ENCODE data around the gene APOBR. TPM values are rescaled to one million over a fixed set of nuclear protein-coding genes. Genes with fewer than 3 reads are reported as not detected.

Gene APOBR
- total RNA-seq, 4 donors from 2014 or later = 0.49 to 2.1 (median 0.98) TPM

DNA sequence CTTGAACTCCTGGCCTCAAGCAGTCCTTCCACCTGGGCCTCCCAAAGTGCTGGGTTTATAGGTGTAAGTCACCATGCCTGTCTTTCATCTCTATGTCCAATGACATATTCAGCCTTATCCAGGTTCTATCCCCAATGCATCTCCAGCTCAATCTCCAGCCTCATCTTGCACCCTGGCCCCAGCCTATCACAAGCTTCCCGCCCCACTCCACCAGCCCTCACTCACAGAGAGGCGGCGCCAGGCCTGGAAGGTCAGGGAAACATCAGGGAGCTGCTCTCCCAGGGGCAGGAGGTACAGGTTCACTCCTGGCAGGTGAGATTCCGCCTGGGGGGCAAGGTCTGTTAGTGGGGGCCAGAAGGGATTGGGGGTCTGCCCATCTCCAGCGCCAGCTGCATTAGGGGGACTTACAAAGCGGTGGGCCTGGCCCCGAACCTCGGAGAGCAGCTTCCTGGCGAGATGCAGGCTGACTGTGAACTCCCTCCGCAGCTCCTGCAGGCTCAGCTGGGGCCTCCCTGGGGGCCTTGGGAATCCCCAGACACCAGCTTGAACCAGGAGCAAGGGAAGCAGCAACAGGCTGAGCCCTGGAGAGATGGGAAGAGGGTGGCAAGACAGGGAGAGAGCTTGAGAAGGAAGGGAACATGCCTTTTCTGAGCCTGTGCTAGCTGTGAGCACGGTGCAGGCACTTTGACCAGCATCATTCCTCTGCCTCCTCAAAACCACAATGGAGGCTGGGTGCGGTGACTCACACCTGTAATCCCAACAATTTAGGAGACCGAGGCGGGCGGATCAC, 9.2 kb downstream of the APOBR start:
- Histone ChIP-seq H3K4me1 (peaks cover 0 to 22% (median 8%) of the 10 kb centered on the region in 3 donors), H3K9me3 (no peaks in the 10 kb centered on the region), H3K27me3 (peaks cover 0 to 12% (median 0%) of the 10 kb centered on the region in 4 donors), H3K27ac (no peak overlapping the region), H3K4me3 (no peak overlapping the region), H3K36me3 (no peaks in the 10 kb centered on the region)
- intact Hi-C loops (cut with DNase I) = no loop called here
- TF ChIP-seq, protein P1, sequence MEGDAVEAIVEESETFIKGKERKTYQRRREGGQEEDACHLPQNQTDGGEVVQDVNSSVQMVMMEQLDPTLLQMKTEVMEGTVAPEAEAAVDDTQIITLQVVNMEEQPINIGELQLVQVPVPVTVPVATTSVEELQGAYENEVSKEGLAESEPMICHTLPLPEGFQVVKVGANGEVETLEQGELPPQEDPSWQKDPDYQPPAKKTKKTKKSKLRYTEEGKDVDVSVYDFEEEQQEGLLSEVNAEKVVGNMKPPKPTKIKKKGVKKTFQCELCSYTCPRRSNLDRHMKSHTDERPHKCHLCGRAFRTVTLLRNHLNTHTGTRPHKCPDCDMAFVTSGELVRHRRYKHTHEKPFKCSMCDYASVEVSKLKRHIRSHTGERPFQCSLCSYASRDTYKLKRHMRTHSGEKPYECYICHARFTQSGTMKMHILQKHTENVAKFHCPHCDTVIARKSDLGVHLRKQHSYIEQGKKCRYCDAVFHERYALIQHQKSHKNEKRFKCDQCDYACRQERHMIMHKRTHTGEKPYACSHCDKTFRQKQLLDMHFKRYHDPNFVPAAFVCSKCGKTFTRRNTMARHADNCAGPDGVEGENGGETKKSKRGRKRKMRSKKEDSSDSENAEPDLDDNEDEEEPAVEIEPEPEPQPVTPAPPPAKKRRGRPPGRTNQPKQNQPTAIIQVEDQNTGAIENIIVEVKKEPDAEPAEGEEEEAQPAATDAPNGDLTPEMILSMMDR (IDR thresholded peaks at IDR 0.05) = no peak
- no peak for TF ChIP-seq POLR2A (IDR thresholded peaks at IDR 0.05)
- 58 to 67% methylated on average over 3 to 9 of the region's 15 CpGs for WGBS, 2 donors
- no peak for DNase-seq

DNA sequence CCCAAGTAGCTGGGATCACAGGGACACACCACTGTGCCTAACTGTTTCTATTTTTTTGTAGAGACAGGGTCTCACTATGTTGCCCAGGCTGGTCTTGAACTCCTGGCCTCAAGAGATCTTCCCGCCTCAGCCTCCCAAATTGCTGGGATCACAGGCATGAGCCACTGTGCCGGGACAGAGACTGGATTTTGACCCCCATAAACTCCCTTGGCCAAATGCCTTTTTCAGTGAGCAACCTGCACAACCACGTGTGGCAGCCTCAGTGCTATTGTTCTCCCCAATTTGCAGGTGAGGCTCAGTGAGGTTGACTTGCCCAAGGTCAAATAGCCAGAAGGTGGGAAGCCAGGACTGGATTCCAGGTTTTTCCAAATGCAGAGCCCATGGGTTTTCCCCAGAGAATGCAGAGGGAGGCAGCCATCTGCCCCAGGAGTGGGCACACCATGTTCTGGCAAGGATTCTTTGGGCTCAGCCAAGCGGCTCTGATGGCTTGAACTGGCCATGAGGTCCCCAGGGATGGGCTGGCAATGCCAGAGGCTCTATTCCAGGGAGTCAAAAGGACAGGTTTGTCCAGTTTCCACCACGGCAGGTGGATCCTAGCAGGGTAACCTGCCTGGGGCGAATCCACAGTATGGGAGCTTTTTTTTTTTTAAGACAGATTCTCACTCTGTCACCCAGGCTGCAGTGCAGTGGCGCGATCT, 10.4 kb downstream of the APOBR start:
- DNase-seq = no peak
- Histone ChIP-seq H3K27ac (no peak overlapping the region), H3K36me3 (no peaks in the 10 kb centered on the region), H3K27me3 (peaks cover 0 to 12% (median 0%) of the 10 kb centered on the region in 4 donors), H3K4me3 (no peak overlapping the region), H3K9me3 (no peaks in the 10 kb centered on the region), H3K4me1 (peaks cover 0 to 22% (median 8%) of the 10 kb centered on the region in 3 donors)
- WGBS, 2 donors = 49 to 50% methylated on average over 5 to 8 of the region's 8 CpGs
- TF ChIP-seq, protein P1 (IDR thresholded peaks at IDR 0.05) = no peak
- TF ChIP-seq POLR2A (IDR thresholded peaks at IDR 0.05) = no peak
- intact Hi-C loops (cut with DNase I) = no loop called here

DNA sequence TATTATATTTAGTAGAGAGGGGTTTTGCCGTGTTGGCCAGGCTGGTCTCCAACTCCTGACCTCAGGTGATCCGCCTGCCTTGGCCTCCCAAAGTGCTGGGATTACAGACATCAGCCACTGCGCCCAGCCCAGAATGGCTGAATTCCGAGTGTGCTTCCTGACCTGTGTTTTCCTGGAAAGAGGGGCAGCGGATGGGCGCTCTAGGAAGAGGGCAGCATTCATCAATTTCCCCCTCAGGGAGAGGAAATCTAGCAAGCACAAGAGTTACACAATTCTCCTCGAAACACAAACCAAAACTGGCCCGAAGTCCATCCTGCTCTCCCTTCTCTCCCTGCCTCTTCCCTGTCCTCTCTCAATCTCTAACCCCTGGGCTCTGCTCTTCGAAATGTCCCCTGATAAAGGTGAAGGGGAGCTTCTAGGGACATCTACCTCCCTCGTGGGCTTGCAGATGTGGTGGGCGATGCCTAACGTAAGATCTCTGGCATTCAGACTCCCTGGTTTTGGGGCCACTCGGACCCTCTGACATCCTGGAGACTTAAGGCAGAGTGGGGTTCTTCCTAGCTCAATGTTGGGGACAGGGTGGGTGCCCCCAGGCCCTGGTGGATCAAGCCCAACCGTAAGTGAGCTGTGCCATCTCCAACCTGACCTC, 11.2 kb downstream of the APOBR start:
- Histone ChIP-seq H3K27ac (no peak overlapping the region), H3K9me3 (no peaks in the 10 kb centered on the region), H3K27me3 (peaks cover 0 to 12% (median 0%) of the 10 kb centered on the region in 4 donors), H3K4me3 (no peak overlapping the region), H3K36me3 (no peaks in the 10 kb centered on the region), H3K4me1 (peaks cover 0 to 22% (median 8%) of the 10 kb centered on the region in 3 donors)
- WGBS, 2 donors = 49 to 57% methylated on average over 9 to 11 of the region's 14 CpGs
- no peak for DNase-seq
- intact Hi-C loops (cut with DNase I) = no loop called here
- TF ChIP-seq, protein P1 (IDR thresholded peaks at IDR 0.05) = no peak
- TF ChIP-seq POLR2A (IDR thresholded peaks at IDR 0.05) = no peak

DNA sequence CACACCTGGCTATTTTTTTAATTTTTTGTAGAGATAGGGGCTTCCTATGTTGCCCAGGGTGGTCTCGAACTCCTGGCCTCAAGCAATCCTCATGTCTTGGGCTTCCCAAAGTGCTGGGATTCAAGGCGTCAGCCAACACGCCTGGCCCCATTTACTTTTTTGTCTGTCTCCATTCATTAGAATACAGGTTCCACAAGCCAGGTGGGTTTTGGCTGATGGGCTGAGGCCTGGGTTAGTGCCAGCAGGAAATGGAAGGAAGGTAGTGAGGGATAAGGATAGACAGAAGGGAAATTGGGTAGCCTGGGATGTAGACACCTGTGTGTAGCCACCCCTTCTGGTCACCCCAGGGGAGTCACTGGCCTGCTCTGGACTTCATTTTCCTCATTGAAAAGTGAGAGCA, 16.6 kb downstream of the APOBR start:
- H3K4me3 ChIP-seq = no peak overlapping the region
- intact Hi-C loops (cut with DNase I) = no loop called here
- 18 to 42% methylated on average over 3 of the region's 3 CpGs for WGBS, 2 donors
- H3K27ac ChIP-seq = no peak overlapping the region
- no peaks in the 10 kb centered on the region for H3K9me3 ChIP-seq
- no peak for TF ChIP-seq POLR2A (IDR thresholded peaks at IDR 0.05)
- TF ChIP-seq, protein P1 (IDR thresholded peaks at IDR 0.05) = no peak
- H3K4me1 ChIP-seq = peaks cover 0 to 8% (median 0%) of the 10 kb centered on the region in 3 donors
- peaks cover 0 to 5% (median 0%) of the 10 kb centered on the region in 4 donors for H3K27me3 ChIP-seq
- H3K36me3 ChIP-seq = no peaks in the 10 kb centered on the region
- no peak for DNase-seq

All from esophagus squamous epithelium (tissue), 5 donors.